GM19239 (cell line): ENCODE measurements around the gene STXBP3.
A peak's percentile ranks its signal among the peaks of the same experiment; 100 is the strongest.
"Not testable (repeated sequence)": the region's sequence is repeated elsewhere in the genome, so short reads cannot be mapped to it uniquely, and the experiment has no call there.

Experiments
- DNase-seq: peaks from one replicate; pipeline ENCODE4 v3.0.0; 2011; ENCODE audit warnings: low spot score; ENCODE audit not compliant: insufficient read length
- FAIRE-seq: peaks from 2 replicates; lab custom pipeline; 2011; peaks lifted over from hg19 to GRCh38; lab: Jason Lieb, UNC

The STXBP3 gene

GRCh38 chr1:108746382-108747170 lies at the start of gene STXBP3:
STXBP3 (plus strand) TSS chr1:108746674; CDS start chr1:108746738, 64 bp downstream.
- FAIRE-seq = peak; percentile 99
- peak; percentile 86 for DNase-seq

- FAIRE-seq = no peak
Measured at GRCh38 chr1:108699375-108700332, 46.8 kb upstream of the STXBP3 start.

GRCh38 chr1:108701176-108701849 lies 45.2 kb upstream of the STXBP3 start:
- DNase-seq (no peak), FAIRE-seq (no peak)

More at GRCh38 chr1:108699375-108700332, 46.8 kb upstream of the STXBP3 start:
- DNase-seq = no peak

- not testable (repeated sequence) for FAIRE-seq, DNase-seq
Measured at GRCh38 chr1:108702109-108702508, 44.4 kb upstream of the STXBP3 start.

GRCh38 chr1:108703939-108704338 lies 42.5 kb upstream of the STXBP3 start:
- FAIRE-seq = no peak

GRCh38 chr1:108704496-108704895 lies 42.0 kb upstream of the STXBP3 start:
- DNase-seq = no peak
- FAIRE-seq = no peak

More at GRCh38 chr1:108703939-108704338, 42.5 kb upstream of the STXBP3 start:
- DNase-seq = no peak

GRCh38 chr1:108706643-108707042 lies 39.8 kb upstream of the STXBP3 start:
- no peak for FAIRE-seq
- no peak for DNase-seq

GRCh38 chr1:108708691-108709660 lies 37.5 kb upstream of the STXBP3 start:
- FAIRE-seq = no peak
- DNase-seq = no peak

- FAIRE-seq (no peak), DNase-seq (no peak)
Measured at GRCh38 chr1:108712606-108713150, 33.8 kb upstream of the STXBP3 start, which contains the start of gene FNDC7. FNDC7 (plus strand) TSS chr1:108712908; CDS start chr1:108712934, 26 bp downstream.

- no peak for FAIRE-seq
- DNase-seq = no peak
Measured at GRCh38 chr1:108715932-108716331, 30.5 kb upstream of the STXBP3 start.

GRCh38 chr1:108716437-108717230 lies 29.8 kb upstream of the STXBP3 start:
- FAIRE-seq (no peak), DNase-seq (no peak)

GRCh38 chr1:108717774-108718316 lies 28.6 kb upstream of the STXBP3 start:
- FAIRE-seq (no peak), DNase-seq (no peak)

GRCh38 chr1:108718927-108719655 lies 27.4 kb upstream of the STXBP3 start:
- FAIRE-seq = no peak
- DNase-seq = no peak

GRCh38 chr1:108719656-108720435 lies 26.6 kb upstream of the STXBP3 start:
- FAIRE-seq = no peak
- no peak for DNase-seq

GRCh38 chr1:108722292-108722691 lies 24.2 kb upstream of the STXBP3 start:
- DNase-seq (no peak), FAIRE-seq (no peak)

GRCh38 chr1:108725906-108726305 lies 20.6 kb upstream of the STXBP3 start:
- FAIRE-seq = no peak

More at GRCh38 chr1:108725906-108726305, 20.6 kb upstream of the STXBP3 start:
- no peak for DNase-seq
